HCT116 (cell line): ENCODE results near the gene GRIK1. TPM values are rescaled to one million over a fixed set of nuclear protein-coding genes. Genes with fewer than 3 reads are reported as not detected.

Experiments used
- ATAC-seq: fragments of 200-7000 bp; cut with Tn5 transposase; 2 replicates; pipeline ENCODE4 v1.9.1; 2020; ENCODE audit warnings: mild to moderate bottlenecking, moderate library complexity
- BruUV-seq: library from RNA; stranded (reverse); fragments of 400-500 nt; replicated peaks from 2 replicates; lab custom pipeline; 2021; lab: Mats Ljungman, UMichigan
- CTCF ChIA-PET: fragments of 300-600 bp; sonication (Branson Sonifier 250); formaldehyde crosslinking; loops from one replicate; lab custom pipeline; 2021; ENCODE audit warnings: antibody characterized with exemption; lab: Charles Lee
- POLR2A ChIA-PET: fragments of 300-600, 350-600 bp; sonication (Branson Sonifier 250); formaldehyde crosslinking; loops from one replicate; lab custom pipeline; 2021; ENCODE audit warnings: antibody characterized with exemption; lab: Charles Lee
- RAD21 ChIA-PET, 2 experiments: fragments of 300-600 bp; sonication (Branson Sonifier 250); formaldehyde crosslinking; loops; one replicate each; lab custom pipeline; 2023; ENCODE audit warnings: low total read pairs in 2 of 2; ENCODE audit not compliant: uncharacterized antibody in 2 of 2, unreplicated experiment in 2 of 2, low non-redundant PET in 1 of 2; lab: Charles Lee
- DNase-seq: peaks from one replicate; pipeline ENCODE4 v3.0.0-alpha.2; 2010; ENCODE audit warnings: low read depth, low spot score
- H2AFZ ChIP-seq: fragments of 200-600 bp; shearing (Covaris generic), sonication (generic); 2 replicates; pipeline ENCODE4 v1.6.1; 2017; ENCODE audit warnings: low read depth, mixed run types, mixed read lengths, antibody characterized with exemption, low read length; ENCODE audit not compliant: poor library complexity, severe bottlenecking
- H3K27ac ChIP-seq: 2 replicates; pipeline ENCODE4 v1.5.1; 2012; ENCODE audit warnings: low read depth, low read length
- H3K27me3 ChIP-seq: fragments of 200-600 bp; sonication (generic); 2 replicates; pipeline ENCODE4 v1.6.1; 2016; ENCODE audit warnings: mixed run types, low read length, mixed read lengths; ENCODE audit not compliant: insufficient read depth
- H3K36me3 ChIP-seq, 2 experiments: fragments of 200-500 bp in 1 of 2; fragments of 200-600 bp in 1 of 2; sonication (Bioruptor generic) in 1 of 2; sonication (generic) in 1 of 2; 2 replicates each; pipeline versions ENCODE4 v1.5.1 to v1.6.1; 2014 to 2016; ENCODE audit warnings: low read length in 2 of 2, inconsistent platforms in 1 of 2, mixed read lengths in 1 of 2, mixed run types in 1 of 2; ENCODE audit not compliant: insufficient read depth in 2 of 2, control insufficient read depth in 1 of 2
- H3K4me1 ChIP-seq, 2 experiments: fragments of 200-600 bp in 1 of 2; sonication (generic) in 1 of 2; 2 replicates each; pipeline versions ENCODE4 v1.5.1 to v1.6.1; 2012 to 2017; ENCODE audit warnings: low read length in 2 of 2, inconsistent platforms in 1 of 2, mild to moderate bottlenecking in 1 of 2, mixed read lengths in 1 of 2, mixed run types in 1 of 2, moderate library complexity in 1 of 2; ENCODE audit not compliant: insufficient read depth in 2 of 2, control insufficient read depth in 1 of 2
- H3K4me2 ChIP-seq: fragments of 200-600 bp; sonication (generic); 2 replicates; pipeline ENCODE4 v1.6.1; 2017; ENCODE audit warnings: mixed run types, low read length, mixed read lengths
- H3K4me3 ChIP-seq, 2 experiments: fragments of 200-600 bp in 1 of 2; sonication (generic) in 1 of 2; replicated peaks in 1 of 2; 2 replicates each; pipeline ENCODE4 v1.5.1; 2011 to 2016; ENCODE audit warnings: low read length in 2 of 2, control low read depth in 1 of 2, low read depth in 1 of 2, mild to moderate bottlenecking in 1 of 2, mixed read lengths in 1 of 2, mixed run types in 1 of 2
- H3K79me2 ChIP-seq: fragments of 200-600 bp; sonication (generic); 2 replicates; pipeline ENCODE4 v1.6.1; 2017; ENCODE audit warnings: mild to moderate bottlenecking, mixed run types, low read length, moderate library complexity, mixed read lengths; ENCODE audit not compliant: insufficient read depth
- H3K9ac ChIP-seq: fragments of 200-600 bp; sonication (generic); 2 replicates; pipeline ENCODE4 v1.6.1; 2016; ENCODE audit warnings: low read length, mixed read lengths
- H3K9me2 ChIP-seq: fragments of 200-600 bp; sonication (generic), shearing (Covaris generic); 2 replicates; pipeline ENCODE4 v1.6.1; 2017; ENCODE audit warnings: mixed run types, mild to moderate bottlenecking, moderate library complexity; ENCODE audit not compliant: insufficient read depth
- H3K9me3 ChIP-seq, 2 experiments: fragments of 200-500 bp in 1 of 2; fragments of 200-600 bp in 1 of 2; sonication (Bioruptor generic) in 1 of 2; sonication (generic) in 1 of 2; 2 replicates each; pipeline ENCODE4 v1.6.1; 2014 to 2017; ENCODE audit warnings: low read length in 2 of 2, mixed read lengths in 2 of 2, inconsistent platforms in 1 of 2, low read depth in 1 of 2, mild to moderate bottlenecking in 1 of 2, mixed run types in 1 of 2, moderate library complexity in 1 of 2; ENCODE audit not compliant: control insufficient read depth in 1 of 2, insufficient read depth in 1 of 2
- H4K20me1 ChIP-seq: fragments of 200-600 bp; sonication (generic), shearing (Covaris generic); 2 replicates; pipeline ENCODE4 v1.6.1; 2017; ENCODE audit warnings: mixed run types, mild to moderate bottlenecking, moderate library complexity; ENCODE audit not compliant: insufficient read depth
- CEBPB ChIP-seq: IDR thresholded peaks from 2 replicates; pipeline ENCODE4 v1.6.1; 2012; ENCODE audit warnings: low read depth
- ELF1 ChIP-seq: IDR thresholded peaks from 2 replicates; pipeline ENCODE4 v1.6.1; 2012; ENCODE audit warnings: low read depth, borderline replicate concordance
- FOSL1 ChIP-seq: IDR thresholded peaks from 2 replicates; pipeline ENCODE4 v1.6.1; 2012; ENCODE audit warnings: low read depth
- POLR2AphosphoS5 ChIP-seq: IDR thresholded peaks from 2 replicates; pipeline ENCODE4 v1.6.1; 2011; ENCODE audit warnings: mild to moderate bottlenecking, low read depth, low read length, moderate library complexity
- RAD21 ChIP-seq: IDR thresholded peaks from 2 replicates; pipeline ENCODE4 v1.6.1; 2012; ENCODE audit warnings: low read depth, mild to moderate bottlenecking
- SIN3A ChIP-seq: IDR thresholded peaks from 2 replicates; pipeline ENCODE4 v1.6.1; 2012; ENCODE audit warnings: low read depth
- SP1 ChIP-seq: IDR thresholded peaks from 2 replicates; pipeline ENCODE4 v1.6.1; 2012; ENCODE audit warnings: low read depth
- SRF ChIP-seq: IDR thresholded peaks from 2 replicates; pipeline ENCODE4 v1.6.1; 2012; ENCODE audit warnings: low read depth
- YY1 ChIP-seq: IDR thresholded peaks from 2 replicates; pipeline ENCODE4 v1.6.1; 2011; ENCODE audit warnings: low read length, low read depth, moderate library complexity, mild to moderate bottlenecking; ENCODE audit not compliant: insufficient replicate concordance; ENCODE audit errors: extremely low read depth
- ZFX ChIP-seq: fragments of 450-650 bp; IDR thresholded peaks from 2 replicates; pipeline ENCODE4 v1.6.1; 2017
- intact Hi-C: fragments of 100-400 bp; cut with micrococcal nuclease; formaldehyde crosslinking; loops from 2 replicates; pipeline ENCODE4 v1.10.0; 2022
- total RNA-seq: library from RNA; stranded (reverse); gene quantifications from one replicate; pipeline ENCODE4 v1.2.1, GENCODE V29; 2021; ENCODE audit not compliant: unreplicated experiment
- TF ChIP-seq, protein P1 (sequence below): IDR thresholded peaks from 2 replicates; pipeline ENCODE4 v1.6.1; 2011; ENCODE audit warnings: mild to moderate bottlenecking, low read length, moderate library complexity; ENCODE audit not compliant: insufficient replicate concordance; ENCODE audit errors: extremely low read depth
- TF ChIP-seq, protein P2 (sequence below), 3 experiments: fragments of 200-600 bp in 1 of 3; sonication (generic) in 1 of 3; IDR thresholded peaks in 2 of 3; conservative IDR thresholded peaks in 1 of 3; 2 replicates each; pipeline ENCODE4 v1.5.1; 2012 to 2017; ENCODE audit warnings: low read depth in 2 of 3, low read length in 2 of 3, antibody characterized with exemption in 1 of 3, borderline replicate concordance in 1 of 3, control low read depth in 1 of 3, mild to moderate bottlenecking in 1 of 3, mixed read lengths in 1 of 3, mixed run types in 1 of 3, moderate library complexity in 1 of 3; ENCODE audit not compliant: insufficient read depth in 1 of 3
- TF ChIP-seq, protein P3 (sequence below): IDR thresholded peaks from 2 replicates; pipeline ENCODE4 v1.6.1; 2012

Gene GRIK1
- total RNA-seq, 1 experiment from 2014 or later, result not detected

DNA sequence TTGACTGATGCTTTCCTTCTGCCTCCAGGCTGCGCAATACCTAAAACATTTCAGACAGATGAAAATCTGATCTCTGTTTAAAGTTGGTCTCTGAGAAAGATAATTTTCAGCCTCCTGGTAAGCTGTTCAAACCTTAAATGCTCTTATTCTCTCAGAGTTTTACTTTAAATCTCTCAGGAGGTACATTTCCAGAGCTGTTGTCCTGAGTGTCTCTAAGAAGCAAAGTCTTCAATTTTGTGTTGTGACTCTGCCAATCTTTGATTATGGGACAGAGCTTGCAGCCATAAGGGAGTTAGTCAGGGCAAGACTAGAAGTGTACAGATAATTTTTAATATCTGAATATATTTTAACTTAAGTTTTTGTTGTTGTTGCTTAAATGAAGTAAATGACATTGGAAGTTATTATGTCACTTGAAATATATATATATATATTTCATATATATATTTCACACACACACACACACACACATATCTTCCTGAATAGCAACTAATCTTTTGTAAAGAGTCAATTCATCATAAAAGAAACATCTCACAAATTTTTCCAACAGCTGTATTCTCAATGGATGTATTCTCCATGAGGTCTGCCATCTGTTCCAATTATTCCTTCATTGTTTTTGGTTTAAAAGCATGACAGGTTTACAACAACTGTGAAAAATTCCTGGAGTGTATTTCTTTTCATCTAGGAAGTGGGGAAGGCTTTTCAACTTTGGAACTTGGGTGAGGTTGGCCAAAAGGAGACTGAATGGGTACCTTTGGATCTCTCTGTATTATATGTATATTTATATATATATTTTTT is 381.7 kb downstream of the GRIK1 start:
- no peaks in the 10 kb centered on the region for H4K20me1 ChIP-seq
- H3K9me2 ChIP-seq, result no peaks in the 10 kb centered on the region
- no peaks in the 10 kb centered on the region for H3K36me3 ChIP-seq
- no peaks in the 10 kb centered on the region for H3K9me3 ChIP-seq
- DNase-seq, result no peak
- intact Hi-C loops, result no loop called here
- H3K79me2 ChIP-seq, result no peaks in the 10 kb centered on the region
- ChIA-PET RAD21 (no interaction called here), CTCF (no interaction called here), POLR2A (no interaction called here)
- no TSS peak for BruUV-seq
- TF ChIP-seq SP1, result no peak
- TF ChIP-seq YY1, result no peak
- TF ChIP-seq, protein P1, sequence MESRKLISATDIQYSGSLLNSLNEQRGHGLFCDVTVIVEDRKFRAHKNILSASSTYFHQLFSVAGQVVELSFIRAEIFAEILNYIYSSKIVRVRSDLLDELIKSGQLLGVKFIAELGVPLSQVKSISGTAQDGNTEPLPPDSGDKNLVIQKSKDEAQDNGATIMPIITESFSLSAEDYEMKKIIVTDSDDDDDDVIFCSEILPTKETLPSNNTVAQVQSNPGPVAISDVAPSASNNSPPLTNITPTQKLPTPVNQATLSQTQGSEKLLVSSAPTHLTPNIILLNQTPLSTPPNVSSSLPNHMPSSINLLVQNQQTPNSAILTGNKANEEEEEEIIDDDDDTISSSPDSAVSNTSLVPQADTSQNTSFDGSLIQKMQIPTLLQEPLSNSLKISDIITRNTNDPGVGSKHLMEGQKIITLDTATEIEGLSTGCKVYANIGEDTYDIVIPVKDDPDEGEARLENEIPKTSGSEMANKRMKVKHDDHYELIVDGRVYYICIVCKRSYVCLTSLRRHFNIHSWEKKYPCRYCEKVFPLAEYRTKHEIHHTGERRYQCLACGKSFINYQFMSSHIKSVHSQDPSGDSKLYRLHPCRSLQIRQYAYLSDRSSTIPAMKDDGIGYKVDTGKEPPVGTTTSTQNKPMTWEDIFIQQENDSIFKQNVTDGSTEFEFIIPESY, result no peak
- TF ChIP-seq SRF, result no peak
- no peak overlapping the region for H3K4me3 ChIP-seq
- no peak overlapping the region for H3K27ac ChIP-seq
- H3K4me2 ChIP-seq, result no peak overlapping the region
- no peak overlapping the region for H3K9ac ChIP-seq
- H3K27me3 ChIP-seq, result no peaks in the 10 kb centered on the region
- H2AFZ ChIP-seq, result no peak overlapping the region
- H3K4me1 ChIP-seq, result no peaks in the 10 kb centered on the region
- ATAC-seq, result no peak

DNA sequence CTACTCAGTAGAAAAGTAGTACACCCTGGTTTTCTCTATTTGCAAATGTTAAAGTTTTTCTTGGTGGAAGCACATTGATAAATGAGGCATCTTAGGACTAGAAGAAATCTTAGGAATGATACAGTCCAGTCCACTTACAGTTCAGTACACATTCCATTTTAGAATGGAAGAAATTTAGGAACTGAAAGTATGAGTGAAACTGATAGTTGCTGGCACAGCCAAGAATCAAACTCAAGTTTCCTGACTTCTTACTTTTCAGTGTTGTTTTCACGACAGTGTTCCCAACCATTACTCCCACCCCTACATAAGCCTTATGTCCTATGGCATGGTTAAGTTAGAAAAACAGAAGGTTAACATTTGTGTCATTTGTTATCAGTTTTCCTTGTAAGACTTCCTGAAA is 382.6 kb downstream of the GRIK1 start:
- DNase-seq (no peak), ATAC-seq (no peak)
- no peak overlapping the region for H3K4me3 ChIP-seq
- no peaks in the 10 kb centered on the region for H3K36me3 ChIP-seq
- no peaks in the 10 kb centered on the region for H4K20me1 ChIP-seq
- no peaks in the 10 kb centered on the region for H3K9me3 ChIP-seq
- no peak overlapping the region for H2AFZ ChIP-seq
- BruUV-seq, result no TSS peak
- no peak overlapping the region for H3K4me2 ChIP-seq
- POLR2A ChIA-PET, result no interaction called here
- no peak overlapping the region for H3K27ac ChIP-seq
- no peaks in the 10 kb centered on the region for H3K79me2 ChIP-seq
- no peak overlapping the region for H3K9ac ChIP-seq
- CTCF ChIA-PET, result no interaction called here
- RAD21 ChIA-PET, result no interaction called here
- no peaks in the 10 kb centered on the region for H3K4me1 ChIP-seq
- H3K27me3 ChIP-seq, result no peaks in the 10 kb centered on the region
- intact Hi-C loops, result no loop called here
- no peaks in the 10 kb centered on the region for H3K9me2 ChIP-seq
- TF ChIP-seq SIN3A (no peak), RAD21 (no peak), YY1 (no peak), SRF (no peak), CEBPB (no peak), ZFX (no peak), POLR2AphosphoS5 (no peak), FOSL1 (no peak), ELF1 (no peak)
- TF ChIP-seq, protein P1, result no peak
- TF ChIP-seq, protein P2, sequence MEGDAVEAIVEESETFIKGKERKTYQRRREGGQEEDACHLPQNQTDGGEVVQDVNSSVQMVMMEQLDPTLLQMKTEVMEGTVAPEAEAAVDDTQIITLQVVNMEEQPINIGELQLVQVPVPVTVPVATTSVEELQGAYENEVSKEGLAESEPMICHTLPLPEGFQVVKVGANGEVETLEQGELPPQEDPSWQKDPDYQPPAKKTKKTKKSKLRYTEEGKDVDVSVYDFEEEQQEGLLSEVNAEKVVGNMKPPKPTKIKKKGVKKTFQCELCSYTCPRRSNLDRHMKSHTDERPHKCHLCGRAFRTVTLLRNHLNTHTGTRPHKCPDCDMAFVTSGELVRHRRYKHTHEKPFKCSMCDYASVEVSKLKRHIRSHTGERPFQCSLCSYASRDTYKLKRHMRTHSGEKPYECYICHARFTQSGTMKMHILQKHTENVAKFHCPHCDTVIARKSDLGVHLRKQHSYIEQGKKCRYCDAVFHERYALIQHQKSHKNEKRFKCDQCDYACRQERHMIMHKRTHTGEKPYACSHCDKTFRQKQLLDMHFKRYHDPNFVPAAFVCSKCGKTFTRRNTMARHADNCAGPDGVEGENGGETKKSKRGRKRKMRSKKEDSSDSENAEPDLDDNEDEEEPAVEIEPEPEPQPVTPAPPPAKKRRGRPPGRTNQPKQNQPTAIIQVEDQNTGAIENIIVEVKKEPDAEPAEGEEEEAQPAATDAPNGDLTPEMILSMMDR (IDR thresholded peaks at IDR 0.05 in 2 of 3, conservative IDR thresholded peaks at IDR 0.05 in 1 of 3; ENCODE audit: borderline replicate concordance in 1 of 3, insufficient read depth in 1 of 3, low read depth in 2 of 3, low read length in 2 of 3), result no peak
- TF ChIP-seq, protein P3, sequence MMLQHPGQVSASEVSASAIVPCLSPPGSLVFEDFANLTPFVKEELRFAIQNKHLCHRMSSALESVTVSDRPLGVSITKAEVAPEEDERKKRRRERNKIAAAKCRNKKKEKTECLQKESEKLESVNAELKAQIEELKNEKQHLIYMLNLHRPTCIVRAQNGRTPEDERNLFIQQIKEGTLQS, result no peak
